Thyroid gland (tissue), 4 donors: ENCODE data around the gene AIG1.

Experiments
- CTCF ChIP-seq, 6 experiments: fragments of 200-600 bp in 3 of 6; fragments of 450-650 bp in 3 of 6; sonication (generic) in 3 of 6; IDR thresholded peaks; one replicate each; pipeline ENCODE4 v1.5.1; 2016 to 2019; ENCODE audit warnings: antibody characterized with exemption in 6 of 6, mild to moderate bottlenecking in 2 of 6, inconsistent platforms in 1 of 6, moderate library complexity in 1 of 6
- POLR2A ChIP-seq, 2 donors: fragments of 450-650 bp; IDR thresholded peaks; one replicate each; pipeline ENCODE4 v1.6.1; 2017; ENCODE audit warnings: antibody characterized with exemption in 2 of 2, mild to moderate bottlenecking in 2 of 2, moderate library complexity in 1 of 2

DNA sequence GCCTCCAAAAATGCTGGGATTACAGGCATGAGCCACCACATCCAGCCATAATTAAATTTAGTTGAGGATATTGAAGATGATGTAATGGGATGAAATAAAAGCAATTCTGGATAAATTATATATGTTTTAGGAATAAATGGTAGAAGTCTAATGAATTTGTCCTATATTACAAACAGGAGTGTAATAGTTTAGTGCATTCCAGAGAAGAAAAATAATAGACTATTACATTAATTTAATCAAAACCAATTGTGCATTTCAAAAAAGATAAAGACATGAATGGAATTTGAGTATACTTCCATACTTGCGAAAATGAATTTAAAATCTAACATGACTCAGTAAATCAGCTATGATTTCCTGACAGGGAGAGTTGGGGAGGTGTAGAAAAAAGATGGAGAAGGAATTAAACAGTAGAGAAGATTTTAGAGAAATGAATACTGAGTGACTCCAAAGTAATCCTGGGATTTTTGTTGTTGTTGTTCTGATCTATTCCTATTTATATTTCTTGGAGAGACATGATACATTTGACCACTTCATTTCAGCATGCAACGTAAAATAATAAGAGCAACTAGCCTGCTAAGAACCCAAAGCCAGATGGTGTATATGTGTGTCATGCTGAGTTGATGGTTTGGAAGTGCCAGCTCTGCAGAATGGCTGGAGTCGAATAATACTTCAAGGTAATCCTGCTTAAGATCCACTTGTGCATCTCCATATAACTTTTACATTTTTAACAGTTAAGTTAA, 67.4 kb downstream of the AIG1 start:
- TF ChIP-seq CTCF (IDR thresholded peaks at IDR 0.05) (no peak), POLR2A (IDR thresholded peaks at IDR 0.05) (no peak)
